GM18867 (cell line): Measurements from ENCODE around the gene MEFV.
"Not testable (repeated sequence)": the region's sequence is repeated elsewhere in the genome, so short reads cannot be mapped to it uniquely, and the experiment has no call there.

ENCODE experiments used
- ATAC-seq: cut with Tn5 transposase; IDR thresholded peaks from one replicate; pipeline ENCODE4 v1.9.1; 2021; ENCODE audit warnings: mild to moderate bottlenecking, moderate library complexity; ENCODE audit not compliant: unreplicated experiment

The MEFV gene, protein sequence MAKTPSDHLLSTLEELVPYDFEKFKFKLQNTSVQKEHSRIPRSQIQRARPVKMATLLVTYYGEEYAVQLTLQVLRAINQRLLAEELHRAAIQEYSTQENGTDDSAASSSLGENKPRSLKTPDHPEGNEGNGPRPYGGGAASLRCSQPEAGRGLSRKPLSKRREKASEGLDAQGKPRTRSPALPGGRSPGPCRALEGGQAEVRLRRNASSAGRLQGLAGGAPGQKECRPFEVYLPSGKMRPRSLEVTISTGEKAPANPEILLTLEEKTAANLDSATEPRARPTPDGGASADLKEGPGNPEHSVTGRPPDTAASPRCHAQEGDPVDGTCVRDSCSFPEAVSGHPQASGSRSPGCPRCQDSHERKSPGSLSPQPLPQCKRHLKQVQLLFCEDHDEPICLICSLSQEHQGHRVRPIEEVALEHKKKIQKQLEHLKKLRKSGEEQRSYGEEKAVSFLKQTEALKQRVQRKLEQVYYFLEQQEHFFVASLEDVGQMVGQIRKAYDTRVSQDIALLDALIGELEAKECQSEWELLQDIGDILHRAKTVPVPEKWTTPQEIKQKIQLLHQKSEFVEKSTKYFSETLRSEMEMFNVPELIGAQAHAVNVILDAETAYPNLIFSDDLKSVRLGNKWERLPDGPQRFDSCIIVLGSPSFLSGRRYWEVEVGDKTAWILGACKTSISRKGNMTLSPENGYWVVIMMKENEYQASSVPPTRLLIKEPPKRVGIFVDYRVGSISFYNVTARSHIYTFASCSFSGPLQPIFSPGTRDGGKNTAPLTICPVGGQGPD

DNA sequence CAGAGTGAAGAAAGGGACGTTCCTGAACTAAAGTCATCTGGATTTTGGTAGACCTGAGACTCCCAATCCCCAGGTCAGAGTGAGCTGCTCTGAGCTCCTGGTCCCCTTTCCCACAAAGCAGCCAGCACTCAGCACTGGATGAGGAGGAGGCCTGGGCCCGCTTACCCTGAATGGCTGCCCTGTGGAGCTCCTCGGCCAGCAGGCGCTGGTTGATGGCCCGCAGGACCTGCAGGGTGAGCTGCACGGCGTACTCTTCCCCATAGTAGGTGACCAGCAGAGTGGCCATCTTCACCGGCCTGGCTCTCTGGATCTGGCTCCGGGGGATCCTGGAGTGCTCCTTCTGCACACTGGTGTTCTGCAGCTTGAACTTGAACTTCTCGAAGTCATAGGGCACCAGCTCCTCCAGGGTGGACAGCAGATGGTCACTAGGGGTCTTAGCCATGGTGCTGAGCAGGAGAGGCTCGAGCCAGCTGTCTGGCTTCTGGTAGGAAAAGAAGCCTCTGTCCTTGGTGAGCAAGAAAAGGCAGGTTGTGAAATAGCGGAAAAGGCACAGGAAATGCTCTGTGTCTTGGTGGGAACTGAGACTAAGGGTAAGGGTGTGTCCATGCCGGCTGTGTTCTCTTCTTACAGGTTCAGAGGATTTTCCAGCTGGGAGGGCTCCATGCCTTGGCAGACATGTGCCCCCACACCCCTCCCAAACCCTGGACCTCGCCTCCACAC, at the start of gene MEFV:
Gene MEFV (minus strand): TSS at position 488 of the 720 bp plus-strand sequence. CDS start 46 bp downstream, at position 442.
- ATAC-seq, result no peak

DNA sequence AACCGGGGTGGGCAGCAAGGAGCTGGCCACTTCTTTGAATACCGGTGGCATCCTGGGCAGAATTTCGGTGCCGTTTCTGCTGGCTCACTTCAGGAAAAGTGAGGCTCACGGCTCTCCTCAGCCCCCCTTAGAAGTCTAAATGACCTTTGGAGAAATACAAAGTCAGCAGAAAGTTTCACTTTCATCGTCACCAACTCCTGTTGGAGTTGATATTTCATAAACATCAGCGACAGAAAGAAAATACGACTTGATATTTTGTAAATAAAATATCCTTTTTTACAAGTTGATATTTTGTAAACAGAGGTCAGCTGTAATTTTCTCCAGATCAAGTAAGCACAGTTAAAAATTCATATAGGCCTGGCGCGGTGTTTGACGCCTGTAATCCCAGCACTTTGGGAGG, 49.6 kb upstream of the MEFV start:
- no peak for ATAC-seq

DNA sequence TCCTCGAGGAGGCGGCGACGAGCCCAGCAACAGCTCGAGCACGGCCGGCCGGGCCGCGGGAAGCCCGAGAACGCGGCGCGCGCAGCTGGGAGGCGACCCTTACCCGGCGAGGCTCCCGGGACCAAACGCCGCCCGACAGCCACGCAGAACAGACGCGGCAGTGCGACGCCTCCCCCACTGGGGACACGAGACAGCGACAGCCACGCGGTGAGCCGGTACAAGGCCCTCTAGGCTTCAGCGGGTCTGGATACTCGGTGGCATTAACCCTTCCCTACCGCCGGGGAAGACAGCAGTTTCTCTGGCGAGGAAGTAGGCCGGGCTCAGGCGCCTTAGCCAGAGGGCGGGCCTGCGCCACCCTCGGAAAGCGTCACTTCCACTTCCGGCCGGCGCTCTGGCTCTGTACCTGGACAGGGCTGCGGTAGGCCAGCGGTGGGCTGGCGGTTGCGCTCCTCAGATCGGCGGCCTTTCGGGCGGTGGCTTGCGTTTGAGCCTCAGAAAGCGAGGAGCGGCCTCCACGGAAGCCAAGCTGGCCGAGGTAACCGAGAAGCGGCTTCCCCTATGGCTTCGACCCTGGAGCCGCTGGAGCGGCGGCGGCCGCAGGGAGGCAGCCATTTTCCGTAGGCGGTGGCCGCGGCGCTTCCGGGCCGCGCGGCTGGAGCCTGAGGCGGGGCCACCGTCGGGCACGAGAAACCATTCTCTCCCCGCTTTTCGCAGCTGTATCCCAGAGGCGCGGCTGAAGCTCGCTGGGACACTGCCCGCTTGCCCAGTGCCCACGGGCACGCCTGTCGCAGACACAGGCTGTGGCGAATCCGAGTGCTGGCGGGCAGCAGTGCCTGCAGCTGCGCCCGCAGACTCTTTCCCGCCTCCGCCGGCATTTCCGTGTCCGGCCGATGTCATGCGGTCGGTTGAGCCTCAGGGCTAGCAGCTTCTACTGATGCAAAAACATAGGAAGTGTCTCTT, 49.0 kb upstream of the MEFV start, which contains the start of the genes TIGD7 and ZNF75A:
Gene TIGD7 (minus strand): TSS at position 322 of the 960 bp plus-strand sequence. CDS start 4,816 bp downstream, outside the sequence.
Gene ZNF75A (plus strand): TSS at position 389 of the 960 bp plus-strand sequence. CDS start 2,932 bp downstream, outside the sequence.
- ATAC-seq, result peak; percentile 91

DNA sequence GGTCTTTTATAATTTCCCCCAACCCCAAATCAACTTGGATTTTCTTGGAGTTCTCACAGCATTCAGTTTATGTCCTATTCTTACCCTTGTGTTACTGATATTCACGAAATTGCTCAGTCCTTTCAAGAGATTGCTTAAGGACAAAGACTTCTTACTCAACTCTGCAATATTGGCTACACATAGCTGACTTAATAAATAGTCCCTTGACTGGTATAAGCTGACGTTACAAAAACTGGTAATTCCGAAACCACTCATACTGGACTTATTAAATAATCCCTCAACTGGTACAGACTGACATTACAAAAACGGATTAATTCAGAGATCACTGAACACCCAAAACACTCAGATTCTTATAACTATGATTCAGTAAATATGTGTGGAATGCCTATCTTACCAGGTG, 47.9 kb upstream of the MEFV start:
- ATAC-seq, result no peak

DNA sequence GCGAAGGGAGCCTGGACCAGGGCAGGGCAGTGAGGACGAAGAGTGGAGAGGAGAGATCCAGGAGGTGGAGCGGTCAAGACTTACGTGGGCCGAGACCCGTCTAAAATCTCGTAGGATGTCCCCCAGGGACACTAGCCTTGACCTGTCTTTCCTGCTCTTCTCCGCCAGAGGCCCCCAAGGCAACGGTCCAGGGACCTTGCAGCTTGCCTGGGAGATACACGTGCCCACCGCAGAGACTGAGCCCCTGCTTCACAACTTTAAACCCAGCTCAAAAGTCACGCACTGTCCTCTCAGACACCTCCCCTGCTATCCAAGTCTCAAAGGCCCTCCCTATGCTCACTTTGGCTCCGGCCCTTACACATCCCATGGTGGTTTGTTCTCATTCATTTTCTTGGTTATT, 39.4 kb upstream of the MEFV start:
- ATAC-seq, result no peak

DNA sequence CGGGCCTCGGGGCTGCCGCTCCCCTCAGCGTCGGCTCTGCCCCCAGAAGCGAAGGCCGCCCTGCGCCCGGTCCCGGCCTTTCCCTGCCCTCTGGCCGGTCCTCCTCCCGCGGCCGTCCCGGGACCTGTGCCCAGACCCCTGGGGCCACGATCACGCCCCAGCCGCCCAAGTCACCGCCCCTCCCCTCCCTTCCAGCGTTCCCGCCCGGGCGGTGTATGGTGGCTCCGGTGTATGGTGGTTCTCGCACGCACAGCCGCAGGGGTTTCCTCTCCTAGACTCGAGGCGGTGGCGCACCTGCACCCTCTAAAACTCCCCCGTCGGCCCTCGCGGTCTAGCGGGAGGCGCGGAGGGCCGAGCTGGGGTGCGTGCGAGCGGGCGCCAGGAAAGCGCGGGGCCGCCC, 38.8 kb upstream of the MEFV start:
- no peak for ATAC-seq

DNA sequence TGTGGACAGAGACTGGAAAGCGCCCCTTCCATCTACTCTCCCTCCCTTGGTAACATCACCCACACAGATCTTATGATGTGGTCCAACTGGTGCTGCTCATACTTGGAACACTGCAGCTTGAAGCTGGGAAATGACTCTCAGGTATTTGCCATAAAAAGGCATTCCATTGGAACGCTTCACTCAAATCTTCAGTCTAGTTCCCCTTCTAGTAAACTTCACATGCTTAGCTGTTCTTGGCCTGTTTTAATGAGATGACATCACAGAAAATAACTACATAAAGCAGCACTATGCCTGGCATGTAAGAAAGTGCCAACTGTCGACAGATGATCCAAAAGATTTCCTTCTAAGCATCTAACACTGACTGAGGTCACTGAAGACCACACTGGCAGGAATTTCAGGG, 36.2 kb upstream of the MEFV start:
- no peak for ATAC-seq

DNA sequence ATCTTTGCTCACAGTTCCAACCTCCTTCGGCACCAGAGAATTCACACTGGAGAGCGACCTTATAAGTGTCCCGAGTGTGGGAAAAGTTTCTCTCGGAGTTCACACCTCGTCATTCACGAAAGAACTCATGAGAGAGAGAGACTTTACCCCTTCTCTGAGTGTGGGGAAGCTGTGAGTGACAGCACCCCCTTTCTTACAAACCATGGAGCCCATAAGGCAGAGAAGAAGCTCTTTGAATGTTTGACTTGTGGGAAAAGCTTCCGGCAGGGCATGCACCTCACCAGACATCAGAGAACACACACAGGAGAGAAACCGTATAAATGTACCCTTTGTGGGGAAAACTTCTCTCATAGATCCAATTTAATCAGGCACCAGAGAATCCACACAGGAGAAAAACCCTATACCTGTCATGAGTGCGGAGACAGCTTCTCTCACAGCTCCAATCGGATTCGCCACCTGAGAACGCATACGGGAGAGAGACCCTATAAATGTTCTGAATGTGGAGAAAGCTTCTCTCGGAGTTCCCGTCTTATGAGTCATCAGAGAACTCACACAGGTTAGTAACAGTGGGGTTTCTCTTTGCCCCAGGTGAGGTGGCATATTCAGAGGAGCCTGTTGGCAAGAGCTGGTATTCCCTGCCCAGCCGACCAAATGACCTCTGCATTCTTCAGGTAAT, 33.7 kb upstream of the MEFV start:
- no peak for ATAC-seq

DNA sequence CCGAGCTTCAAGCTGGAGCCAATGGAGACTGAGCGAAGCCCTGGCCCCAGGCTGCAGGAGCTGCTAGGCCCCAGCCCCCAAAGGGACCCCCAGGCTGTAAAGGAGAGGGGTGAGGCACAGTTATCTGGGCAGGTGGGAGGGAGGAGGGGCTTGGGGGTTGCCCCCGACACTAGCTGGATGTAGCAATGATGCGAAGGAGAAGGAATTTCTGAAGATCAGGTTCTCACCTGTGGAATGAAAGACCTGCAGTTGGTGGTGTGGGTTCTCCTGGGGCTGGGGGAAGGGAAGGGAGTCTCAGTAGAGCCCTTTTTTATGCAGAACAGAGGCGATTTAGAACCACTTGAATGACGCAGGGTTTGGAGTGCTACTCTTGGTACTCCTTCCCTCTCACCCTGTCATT, 28.7 kb upstream of the MEFV start:
- no peak for ATAC-seq

DNA sequence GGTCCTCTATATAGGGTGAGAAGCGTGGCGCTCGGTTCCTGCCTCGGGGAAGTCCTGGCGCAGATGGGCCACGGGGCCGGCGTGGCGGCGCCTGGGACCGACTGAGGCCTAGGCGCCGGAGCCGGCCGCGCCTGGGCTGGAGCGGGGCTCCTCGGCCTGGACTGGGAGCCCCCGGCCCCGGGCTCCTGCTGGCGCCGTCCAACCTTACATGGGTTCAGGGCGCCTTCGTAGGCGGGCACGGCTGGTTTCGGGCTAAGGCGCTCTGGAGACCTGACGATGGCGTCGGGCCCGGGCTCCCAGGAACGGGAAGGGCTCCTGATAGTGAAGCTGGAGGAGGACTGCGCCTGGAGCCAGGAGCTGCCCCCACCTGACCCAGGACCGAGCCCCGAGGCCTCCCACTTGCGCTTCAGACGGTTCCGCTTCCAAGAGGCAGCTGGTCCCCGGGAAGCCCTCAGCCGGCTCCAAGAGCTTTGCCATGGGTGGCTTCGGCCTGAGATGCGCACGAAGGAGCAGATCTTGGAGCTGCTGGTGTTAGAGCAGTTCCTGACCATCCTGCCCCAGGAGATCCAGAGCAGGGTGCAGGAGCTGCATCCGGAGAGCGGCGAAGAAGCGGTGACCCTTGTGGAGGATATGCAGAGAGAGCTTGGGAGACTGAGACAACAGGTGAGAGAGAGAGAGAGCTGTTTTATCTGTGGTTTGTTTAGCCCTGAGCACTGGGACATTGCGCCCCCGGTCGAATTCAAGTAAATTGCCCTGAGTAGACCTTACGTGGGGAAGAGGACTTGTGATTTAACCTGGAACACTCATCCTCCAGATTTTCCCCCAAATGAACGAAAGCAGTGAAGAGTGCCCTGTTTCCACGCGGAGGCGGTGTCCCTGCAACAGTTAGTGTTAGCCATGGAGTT, 27.4 kb upstream of the MEFV start:
- ATAC-seq, result no peak

DNA sequence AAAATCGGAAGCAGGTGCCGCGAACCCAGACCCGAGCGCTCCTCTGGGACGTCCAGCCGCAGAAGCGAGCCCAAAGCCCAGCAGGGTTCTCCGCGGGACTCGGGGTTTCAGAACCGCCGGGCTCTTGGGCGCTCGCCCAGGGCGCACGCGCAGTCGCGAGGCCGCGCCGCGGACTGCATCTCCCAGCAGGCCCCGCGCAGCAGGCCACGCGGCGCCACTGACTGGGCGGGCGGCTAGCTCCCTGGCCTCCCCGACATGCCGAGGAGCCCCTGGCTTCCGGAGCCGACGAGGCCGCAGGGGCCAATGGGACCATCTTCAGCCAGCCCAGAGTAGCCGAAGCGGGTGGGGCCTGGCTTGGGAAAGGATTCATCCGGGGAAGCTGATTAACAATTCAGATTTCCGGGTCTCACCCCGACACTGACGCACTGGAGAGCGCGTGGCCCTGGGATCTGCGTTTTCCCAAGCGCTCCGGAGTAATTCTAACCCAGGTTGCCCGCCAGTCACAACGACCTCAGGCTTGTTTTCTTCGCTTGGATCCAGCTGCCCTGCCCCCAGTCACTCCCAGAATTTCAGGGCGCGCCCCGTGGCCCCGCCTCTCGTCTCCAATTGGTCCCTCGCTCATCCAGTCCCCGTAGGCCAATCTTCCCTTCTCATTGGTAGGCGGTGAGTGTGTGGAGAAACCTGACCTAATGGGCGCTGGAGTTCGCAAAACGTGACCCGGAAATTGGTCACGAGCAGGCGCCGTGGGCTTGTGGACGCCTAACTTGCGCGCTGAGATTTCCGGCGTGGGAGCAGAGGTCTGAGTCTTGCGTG, 26.5 kb upstream of the MEFV start, which contains the start of gene ZNF263:
Gene ZNF263 (plus strand): TSS at position 762 of the 813 bp plus-strand sequence. CDS start 328 bp downstream, outside the sequence.
- ATAC-seq, result peak; percentile 77

DNA sequence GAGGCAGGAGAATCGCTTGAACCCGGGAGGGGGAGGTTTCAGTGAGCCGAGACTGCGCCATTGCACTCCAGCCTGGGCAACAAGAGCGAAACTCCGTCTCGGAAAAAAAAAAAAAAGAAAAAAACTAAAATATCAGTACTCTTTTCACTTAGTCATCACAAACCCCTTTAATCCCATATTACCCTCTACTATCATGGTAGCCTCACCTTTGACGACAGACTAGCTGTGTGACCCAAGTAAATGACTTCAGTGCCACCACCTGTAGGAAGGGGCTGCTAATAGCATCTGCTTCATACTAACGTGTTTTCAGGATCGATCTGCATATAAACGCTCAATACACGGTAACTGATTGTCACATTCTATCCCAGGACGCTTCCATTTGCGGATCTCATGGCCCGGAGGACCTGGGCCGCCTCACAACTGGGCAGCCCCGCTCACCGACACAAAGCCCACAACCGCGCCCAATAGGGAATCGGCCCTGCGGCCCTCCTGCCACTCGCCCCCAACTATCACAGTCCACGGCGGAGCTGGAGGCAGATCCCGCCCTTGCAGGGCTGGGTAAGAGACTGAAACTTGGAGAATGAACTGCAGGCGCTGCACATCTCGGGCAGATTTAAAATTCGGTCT, 25.8 kb upstream of the MEFV start:
- peak; percentile 30 for ATAC-seq

DNA sequence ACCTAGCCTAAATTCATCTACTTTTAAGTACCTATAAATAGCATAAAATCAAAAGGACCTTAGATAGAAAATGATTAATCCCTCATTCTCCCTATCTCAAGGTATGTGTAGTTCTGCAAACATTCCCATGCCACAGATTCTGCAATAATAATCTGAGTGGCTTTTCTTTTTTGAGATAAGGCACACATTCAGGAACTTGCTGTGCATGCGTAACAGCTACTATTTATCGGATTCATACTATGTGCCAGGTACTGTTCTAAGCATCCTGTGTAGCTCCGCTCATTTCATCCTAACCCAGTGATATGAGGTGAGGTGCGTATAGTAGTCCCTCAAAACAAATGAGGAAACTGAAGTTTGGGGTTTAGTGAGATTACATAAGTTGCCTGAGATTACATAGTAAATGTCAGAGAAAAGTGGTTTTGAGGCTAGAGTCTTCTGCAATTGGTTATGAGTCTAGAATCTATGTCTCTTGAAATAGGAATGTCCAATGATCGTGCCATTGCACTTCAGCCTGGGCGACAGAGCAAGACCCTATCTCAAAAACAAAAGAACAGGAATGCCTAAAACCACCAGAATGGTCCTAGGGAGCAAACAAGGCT, 24.9 kb upstream of the MEFV start:
- no peak for ATAC-seq

DNA sequence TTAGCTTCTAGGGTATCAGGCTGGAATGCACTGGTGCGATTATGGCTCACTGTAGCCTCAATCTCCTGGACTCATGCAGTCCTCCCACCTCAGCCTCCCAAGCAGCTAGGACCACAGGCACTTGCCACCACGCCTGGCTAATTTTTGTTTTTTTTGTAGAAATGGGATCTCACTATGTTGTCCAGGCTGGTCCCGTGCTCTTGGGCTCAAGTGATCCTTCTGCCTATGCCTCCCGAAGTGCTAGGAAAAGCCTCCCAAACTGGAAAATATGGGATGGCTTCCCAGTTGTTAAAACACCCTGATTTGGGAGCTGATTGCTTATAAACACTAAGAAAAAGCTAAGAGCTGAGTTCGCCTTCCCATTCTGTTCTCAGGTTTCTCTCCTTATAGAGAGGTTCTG, 20.2 kb upstream of the MEFV start:
- no peak for ATAC-seq

DNA sequence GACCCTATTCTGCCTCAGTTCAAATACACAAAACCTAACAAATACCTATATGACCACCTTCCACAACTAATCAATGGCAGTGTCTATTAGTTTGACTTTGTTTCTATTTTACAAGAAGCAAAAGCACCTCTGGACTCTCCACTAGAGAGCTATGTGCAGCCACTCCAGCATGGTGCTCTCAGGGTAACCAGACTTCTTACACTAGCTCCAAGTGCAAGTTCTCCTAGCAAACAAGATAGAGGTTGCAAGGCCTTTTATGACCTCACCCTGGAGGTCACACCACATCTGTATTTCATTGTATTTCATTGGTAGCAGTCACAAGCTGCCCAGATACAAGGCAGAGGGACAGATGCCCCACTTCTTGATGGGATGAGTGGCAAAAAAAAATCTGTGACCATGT, 18.5 kb upstream of the MEFV start:
- ATAC-seq, result no peak

DNA sequence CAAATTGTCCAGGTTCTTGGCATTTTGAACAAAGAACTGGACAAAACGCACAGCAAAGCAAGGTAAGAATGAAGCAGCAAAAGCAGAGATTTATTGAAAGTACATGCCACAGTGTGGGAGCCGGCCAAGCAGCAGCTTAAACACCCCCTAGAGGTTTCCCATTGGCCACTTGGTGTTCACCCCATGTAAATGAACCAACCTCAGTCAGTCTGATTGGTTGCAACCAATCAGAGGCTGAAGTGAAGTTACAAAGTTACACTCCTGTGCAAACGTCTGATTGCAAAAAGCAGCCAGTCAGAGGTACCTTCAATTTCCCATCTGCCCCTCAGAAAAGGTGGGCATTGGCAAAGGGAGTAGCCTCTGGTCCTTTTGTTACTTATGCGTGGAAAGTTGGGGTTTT, 18.1 kb upstream of the MEFV start:
- ATAC-seq, result no peak

DNA sequence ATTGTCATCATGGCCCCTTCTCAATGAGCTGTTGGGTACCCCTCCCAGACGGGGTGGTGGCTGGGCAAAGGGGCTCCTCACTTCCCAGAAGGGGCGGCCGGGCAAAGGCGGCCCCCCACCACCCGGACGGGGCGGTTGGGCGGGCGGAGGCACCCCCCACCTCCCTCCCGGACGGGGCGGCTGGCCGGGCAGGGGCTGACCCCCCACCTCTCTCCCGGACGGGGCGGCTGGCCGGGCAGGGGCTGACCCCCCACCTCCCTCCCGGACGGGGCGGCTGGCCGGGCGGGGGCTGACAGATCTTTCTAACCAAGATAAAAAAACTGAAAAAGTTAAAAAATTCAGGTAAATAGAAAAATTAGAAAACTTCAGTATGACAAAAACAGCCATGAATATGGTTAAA, 14.8 kb upstream of the MEFV start:
- ATAC-seq, result not testable (repeated sequence)
